ENCODE data around the gene CCDC197.

Gene CCDC197

GRCh38 chr14:94043756-94044475 is 46.8 kb downstream of the CCDC197 start:
- DNase-seq (ENCODE audit: low read depth): no peak

GRCh38 chr14:94044476-94045091 is 47.5 kb downstream of the CCDC197 start:
- DNase-seq (ENCODE audit: low read depth): no peak

GRCh38 chr14:94045101-94045500 is 48.0 kb downstream of the CCDC197 start:
- DNase-seq (ENCODE audit: low read depth): no peak

- no peak for DNase-seq (ENCODE audit: low read depth)
Measured at GRCh38 chr14:94045563-94046345, 48.7 kb downstream of the CCDC197 start.

- DNase-seq (ENCODE audit: low read depth): no peak
Measured at GRCh38 chr14:94046696-94047250, 49.7 kb downstream of the CCDC197 start.

GRCh38 chr14:94047581-94047980 is 50.5 kb downstream of the CCDC197 start:
- no peak for DNase-seq (ENCODE audit: low read depth)

GRCh38 chr14:94048691-94049624 is 51.9 kb downstream of the CCDC197 start:
- no peak for DNase-seq (ENCODE audit: low read depth)

GRCh38 chr14:94049625-94050023 is 52.5 kb downstream of the CCDC197 start:
- DNase-seq (ENCODE audit: low read depth): no peak

GRCh38 chr14:94050231-94050880 is 53.3 kb downstream of the CCDC197 start:
- no peak for DNase-seq (ENCODE audit: low read depth)

- DNase-seq (ENCODE audit: low read depth): no peak
Measured at GRCh38 chr14:94051115-94051514, 54.0 kb downstream of the CCDC197 start.

GRCh38 chr14:94051779-94052178 is 54.7 kb downstream of the CCDC197 start:
- DNase-seq (ENCODE audit: low read depth): no peak

- no peak for DNase-seq (ENCODE audit: low read depth)
Measured at GRCh38 chr14:94052199-94052598, 55.1 kb downstream of the CCDC197 start.

GRCh38 chr14:94052662-94053061 is 55.6 kb downstream of the CCDC197 start:
- no peak for DNase-seq (ENCODE audit: low read depth)

- no peak for DNase-seq (ENCODE audit: low read depth)
Measured at GRCh38 chr14:94054401-94054800, 57.3 kb downstream of the CCDC197 start.

- DNase-seq (ENCODE audit: low read depth): no peak
Measured at GRCh38 chr14:94054936-94055335, 57.8 kb downstream of the CCDC197 start.

- DNase-seq (ENCODE audit: low read depth): no peak
Measured at GRCh38 chr14:94056579-94057308, 59.6 kb downstream of the CCDC197 start.

GRCh38 chr14:94058128-94058673 is 61.1 kb downstream of the CCDC197 start:
- no peak for DNase-seq (ENCODE audit: low read depth)
